AG09309 (cell line): ENCODE results near the gene NAALADL2.

Experiments
- DNase-seq: peaks from one replicate; pipeline ENCODE4 v3.0.0-alpha.2; 2010; ENCODE audit warnings: low read depth
- H3K4me3 ChIP-seq: 2 replicates; pipeline ENCODE4 v1.5.1; 2011; ENCODE audit warnings: mild to moderate bottlenecking, low read depth, low read length, moderate library complexity; ENCODE audit not compliant: control insufficient read depth
- CTCF ChIP-seq: IDR thresholded peaks from 2 replicates; pipeline ENCODE4 v1.5.1; 2011; ENCODE audit warnings: mild to moderate bottlenecking, low read depth, low read length, inconsistent platforms; ENCODE audit not compliant: insufficient read depth, control insufficient read depth; ENCODE audit errors: missing control alignments

Gene NAALADL2

DNA sequence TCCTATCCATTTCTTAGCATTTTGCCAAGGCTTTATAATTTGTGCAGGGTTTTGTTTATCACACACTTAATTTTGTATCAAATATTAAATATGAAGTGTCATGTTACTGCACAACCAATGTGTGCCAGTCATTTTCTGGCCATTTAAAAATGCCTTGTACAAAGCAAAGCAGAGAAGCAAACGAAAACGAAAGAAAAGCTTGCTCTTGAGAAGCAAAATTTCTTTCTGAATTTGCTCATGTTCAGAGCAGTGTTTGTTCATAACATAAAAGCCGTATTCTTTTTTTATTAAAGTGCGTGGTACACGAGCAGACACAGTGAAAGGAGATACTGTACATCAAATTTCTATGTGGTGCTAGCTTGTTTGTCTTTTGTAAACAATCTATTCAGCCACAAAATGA lies 792.6 kb downstream of the NAALADL2 start:
- H3K4me3 ChIP-seq: no peak overlapping the region
- no peak for DNase-seq
- no peak for TF ChIP-seq CTCF

GRCh38 chr3:175655351-175655750 lies 796.2 kb downstream of the NAALADL2 start:
- no peak for DNase-seq
- no peak for TF ChIP-seq CTCF
- H3K4me3 ChIP-seq: no peak overlapping the region

DNA sequence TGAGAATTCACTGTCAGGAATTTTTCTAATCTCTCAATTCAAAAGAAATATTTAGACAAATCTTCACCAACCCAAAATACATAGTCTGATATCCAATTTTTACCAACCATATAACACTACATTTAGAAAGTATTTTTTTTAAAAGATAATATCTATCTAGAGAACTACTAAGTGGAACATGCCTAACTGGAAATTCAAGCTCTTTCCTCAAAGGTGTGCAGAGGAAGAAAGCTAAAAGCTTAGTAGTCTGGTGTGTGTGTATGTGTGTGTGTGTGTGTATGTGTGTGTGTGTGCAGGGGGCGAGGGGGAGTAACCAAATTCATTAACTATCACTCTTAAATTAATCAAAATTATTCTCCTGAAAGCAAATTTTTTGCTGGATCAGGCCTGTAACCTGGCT lies 797.3 kb downstream of the NAALADL2 start:
- TF ChIP-seq CTCF: no peak
- DNase-seq: no peak
- H3K4me3 ChIP-seq: no peak overlapping the region

DNA sequence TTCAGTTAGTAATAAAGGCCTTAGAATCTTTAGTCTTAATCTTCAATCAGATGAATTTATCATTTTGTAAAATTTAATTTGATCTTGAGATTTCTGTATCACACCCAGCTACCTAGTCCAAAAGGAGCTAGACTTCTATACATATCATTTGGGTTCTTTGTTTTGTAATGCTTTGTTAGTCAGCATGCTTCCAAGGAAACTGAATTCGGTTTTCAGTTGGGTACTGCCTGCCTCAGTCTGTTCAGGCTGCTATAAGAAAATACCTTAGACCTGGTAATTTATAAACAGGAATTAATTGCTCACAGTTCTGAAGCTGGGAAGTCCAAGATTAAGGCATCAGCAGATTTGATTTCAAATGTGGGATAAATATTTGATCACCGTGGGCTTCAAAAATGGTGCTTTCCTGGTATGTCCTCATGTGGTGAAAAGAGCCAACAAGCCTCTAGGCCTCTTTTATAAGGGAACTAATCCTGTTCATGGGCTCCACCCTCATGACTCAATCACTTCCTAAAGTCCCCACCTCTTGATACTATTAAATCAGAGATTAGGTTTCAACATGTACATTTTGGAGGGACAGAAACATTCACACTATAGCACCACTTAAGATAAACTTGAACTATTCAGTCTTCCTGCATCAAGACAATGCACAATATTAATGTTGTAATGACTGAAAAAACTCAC lies 800.7 kb downstream of the NAALADL2 start:
- no peak for DNase-seq
- no peak for TF ChIP-seq CTCF
- H3K4me3 ChIP-seq: no peak overlapping the region

DNA sequence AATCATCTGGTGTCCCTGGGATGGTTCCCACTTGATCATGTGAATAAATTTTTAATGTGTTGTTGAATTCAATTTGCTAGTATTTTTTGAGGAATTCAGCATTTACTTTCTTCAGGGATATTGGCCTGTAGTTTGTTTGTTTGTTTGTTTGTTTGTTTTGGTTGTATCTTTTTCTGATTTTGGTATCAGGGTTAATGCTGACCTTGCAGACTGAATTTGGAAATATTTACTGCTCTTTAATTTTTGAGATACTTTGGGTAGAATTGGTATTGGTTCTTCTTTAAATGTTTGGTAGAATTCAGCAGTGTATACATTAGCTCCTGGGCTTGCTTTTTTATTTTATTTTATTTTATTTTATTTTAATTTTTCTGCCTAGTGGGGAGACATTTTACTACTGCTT lies 803.7 kb downstream of the NAALADL2 start:
- DNase-seq: no peak
- H3K4me3 ChIP-seq: no peak overlapping the region
- no peak for TF ChIP-seq CTCF

- DNase-seq: no peak
- H3K4me3 ChIP-seq: no peak overlapping the region
- no peak for TF ChIP-seq CTCF
Observed at GRCh38 chr3:175664911-175665310, 805.8 kb downstream of the NAALADL2 start.
